GM18868 (cell line): ENCODE results near the gene VWC2.

Experiments
- ATAC-seq: cut with Tn5 transposase; IDR thresholded peaks from one replicate; pipeline ENCODE4 v1.9.1; 2021; ENCODE audit warnings: mild to moderate bottlenecking, moderate library complexity; ENCODE audit not compliant: unreplicated experiment

VWC2 gene

DNA sequence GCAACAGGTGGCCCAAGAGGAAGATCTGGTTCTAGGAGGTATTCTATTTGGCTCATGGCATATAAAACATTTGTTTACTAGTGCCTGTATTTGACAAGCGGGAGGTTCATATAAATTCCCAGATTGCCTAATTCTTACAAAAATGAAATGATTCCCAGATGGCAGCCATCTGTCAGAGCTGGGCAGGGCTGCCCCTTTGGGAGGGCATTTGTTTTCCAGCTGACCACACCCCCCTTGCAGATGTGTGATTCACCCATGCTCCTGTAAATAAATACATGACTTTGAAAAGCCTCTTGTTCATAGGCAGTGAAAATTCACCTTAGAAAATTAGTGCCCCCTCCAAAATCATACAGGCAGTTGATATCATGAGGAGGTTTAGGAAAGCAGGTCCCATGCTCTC, 8.6 kb downstream of the VWC2 start:
- no peak for ATAC-seq

DNA sequence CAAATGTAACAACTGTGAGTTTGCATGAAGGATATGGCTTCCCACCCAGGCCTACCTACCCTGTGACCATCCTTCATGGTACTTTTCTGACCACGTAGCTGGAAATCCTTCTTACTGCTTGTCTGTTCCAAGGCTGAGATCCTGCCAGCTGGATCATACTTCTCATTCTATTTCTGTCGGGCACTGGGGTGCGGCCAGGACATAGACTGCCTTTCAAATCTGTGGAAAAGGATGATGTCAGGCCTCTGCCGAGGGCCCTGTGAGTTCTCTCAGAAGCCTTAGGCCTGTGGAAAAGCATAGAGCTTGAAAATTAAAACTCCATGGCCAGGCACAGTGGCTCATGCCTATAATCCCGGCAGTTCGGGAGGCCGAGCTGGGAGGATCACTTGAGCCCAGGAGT, 10.0 kb downstream of the VWC2 start:
- ATAC-seq, result no peak

- ATAC-seq, result no peak
Observed at GRCh38 chr7:49787980-49788379, 14.5 kb downstream of the VWC2 start.

- ATAC-seq, result no peak
Observed at GRCh38 chr7:49788455-49789059, 15.1 kb downstream of the VWC2 start.

GRCh38 chr7:49789736-49790135, 16.3 kb downstream of the VWC2 start:
- no peak for ATAC-seq

GRCh38 chr7:49790209-49790608, 16.8 kb downstream of the VWC2 start:
- ATAC-seq, result no peak

- peak; percentile 92 for ATAC-seq
Observed at GRCh38 chr7:49791088-49791741, 17.8 kb downstream of the VWC2 start.

DNA sequence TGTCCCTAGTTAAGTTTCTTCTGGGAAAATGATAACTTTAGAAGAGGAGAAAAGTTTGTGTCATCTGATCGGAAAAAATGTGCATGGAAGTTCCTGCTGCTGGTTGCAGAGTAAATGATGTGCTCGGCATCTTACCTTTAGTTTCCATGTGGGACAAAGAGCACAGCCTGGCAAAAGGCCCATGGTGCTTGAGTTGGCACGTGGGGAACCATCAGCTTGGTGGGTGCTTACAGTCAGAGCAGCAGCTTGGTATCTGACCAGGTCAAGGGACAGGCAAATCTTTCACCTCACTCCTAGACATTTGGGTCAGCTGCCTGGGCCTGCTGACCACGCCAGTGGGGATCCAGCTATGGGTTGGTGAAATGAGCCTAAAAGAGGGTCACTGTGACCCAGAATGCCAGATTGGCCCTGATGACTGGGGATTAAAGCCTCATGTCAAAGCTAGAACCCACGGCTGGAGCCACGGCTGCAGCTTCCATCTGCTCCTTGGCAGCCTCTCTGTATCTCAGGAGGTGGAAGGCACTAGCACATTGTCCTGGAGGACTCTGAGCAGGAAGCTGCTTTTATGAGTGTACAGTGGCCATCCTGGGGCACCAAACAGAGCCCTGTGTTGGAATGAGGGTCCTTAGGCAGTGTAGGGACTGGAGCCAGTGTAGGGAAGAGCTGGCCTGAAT, 24.7 kb downstream of the VWC2 start:
- no peak for ATAC-seq

- no peak for ATAC-seq
Observed at GRCh38 chr7:49800031-49800430, 26.6 kb downstream of the VWC2 start.

- no peak for ATAC-seq
Observed at GRCh38 chr7:49802600-49802999, 29.2 kb downstream of the VWC2 start.

DNA sequence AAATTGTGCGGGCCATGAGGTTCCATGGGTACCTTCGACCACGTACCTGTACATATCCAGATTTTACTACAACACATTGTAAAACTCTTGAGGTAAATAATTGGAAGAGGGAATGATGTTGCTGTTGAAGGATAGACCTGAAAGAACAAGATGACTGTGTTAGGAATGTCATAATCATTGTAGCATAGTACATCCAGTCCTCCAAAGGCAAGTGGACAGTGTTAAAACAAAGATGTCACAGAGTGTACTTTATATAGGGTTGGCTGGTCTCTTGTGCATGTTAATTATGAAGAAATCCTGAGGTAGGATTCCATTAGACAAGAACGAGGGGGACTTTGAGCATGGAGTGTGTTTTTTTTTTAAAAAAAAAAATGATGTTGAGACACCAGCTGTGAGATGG, 30.4 kb downstream of the VWC2 start:
- ATAC-seq, result no peak

DNA sequence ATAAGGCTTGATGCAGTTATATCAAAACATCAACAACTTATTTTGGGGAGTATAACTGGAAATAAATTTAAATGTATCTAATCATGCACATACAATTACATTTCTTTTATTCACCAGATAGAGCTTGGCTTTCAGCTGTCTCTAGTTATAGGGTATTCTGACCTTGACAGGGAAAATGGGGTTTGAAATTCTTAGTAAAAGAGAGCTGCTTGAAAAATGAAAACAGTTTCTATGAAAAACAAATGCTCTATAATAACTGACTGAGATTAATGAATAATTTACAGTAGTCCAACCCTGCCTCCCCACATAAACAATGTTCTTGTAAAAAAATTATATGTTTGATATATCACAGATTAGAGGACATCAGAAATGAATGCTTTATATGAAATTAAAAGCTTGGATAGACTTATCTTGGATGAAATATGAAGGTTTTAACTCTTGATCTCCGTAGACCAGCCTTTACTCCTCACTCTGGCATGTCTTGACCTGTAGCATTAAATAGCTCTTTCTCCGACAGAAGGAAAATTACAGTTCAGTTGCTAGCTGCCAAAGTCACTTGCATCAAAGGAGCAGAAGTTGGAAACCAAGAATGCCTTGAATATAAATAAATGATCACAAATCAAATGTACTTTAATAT, 32.1 kb downstream of the VWC2 start:
- ATAC-seq, result no peak

DNA sequence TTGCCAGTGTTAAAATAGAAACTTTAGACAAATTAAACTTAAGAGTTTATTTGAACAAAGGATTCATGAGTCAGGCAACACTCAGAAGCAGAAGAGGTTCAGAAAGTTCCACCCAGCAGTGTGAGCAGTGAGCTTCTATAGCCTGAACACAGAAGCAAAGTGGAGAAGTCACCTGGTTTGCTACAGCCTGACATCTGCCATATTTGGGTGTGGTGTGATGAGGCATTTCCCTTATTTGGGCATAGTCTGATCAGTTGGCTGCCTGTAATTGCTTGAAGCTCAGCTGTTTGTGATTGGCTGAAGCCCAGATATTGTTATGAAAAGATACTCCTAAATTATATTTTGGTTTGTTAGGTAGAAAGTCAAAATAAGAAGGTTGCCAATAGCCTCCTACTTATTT, 39.1 kb downstream of the VWC2 start:
- ATAC-seq, result no peak

DNA sequence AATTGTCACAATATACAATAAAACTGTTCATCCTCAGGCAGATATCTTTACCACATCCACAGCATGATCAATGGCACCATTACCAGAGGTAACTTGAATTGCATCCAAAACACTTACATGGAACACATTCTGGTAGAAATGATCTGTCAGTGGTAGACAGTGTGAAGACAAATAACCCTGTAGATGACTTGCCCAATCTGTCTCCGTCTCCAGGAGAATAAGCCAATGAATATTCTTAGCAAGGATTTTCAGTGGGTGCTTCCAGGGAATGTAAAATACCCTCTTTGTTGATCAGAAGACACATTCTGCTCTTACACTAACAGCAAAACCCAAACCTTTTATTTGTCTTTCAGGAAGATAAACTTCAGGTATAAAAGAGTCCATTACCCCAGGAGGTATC, 43.8 kb downstream of the VWC2 start:
- no peak for ATAC-seq

- no peak for ATAC-seq
Observed at GRCh38 chr7:49821181-49821580, 47.7 kb downstream of the VWC2 start.

DNA sequence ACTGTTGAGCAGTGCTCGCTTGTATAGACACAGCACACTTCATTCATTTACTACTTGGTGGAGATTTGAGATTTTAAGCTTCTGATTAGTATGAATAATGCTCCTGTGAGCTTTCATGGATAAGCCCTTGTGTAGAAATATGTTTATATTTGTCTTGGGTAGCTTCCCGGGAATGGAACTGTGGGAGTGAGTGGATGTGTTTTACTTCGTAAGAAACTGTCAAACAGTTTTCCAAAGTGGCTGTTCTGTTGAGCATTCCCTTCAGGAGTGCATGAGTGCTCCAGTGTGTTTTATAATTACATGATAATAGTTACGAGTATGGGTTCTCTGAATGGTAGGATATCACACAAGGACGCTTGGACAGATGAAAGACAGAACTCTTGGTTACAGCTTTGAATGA, 49.4 kb downstream of the VWC2 start:
- no peak for ATAC-seq

DNA sequence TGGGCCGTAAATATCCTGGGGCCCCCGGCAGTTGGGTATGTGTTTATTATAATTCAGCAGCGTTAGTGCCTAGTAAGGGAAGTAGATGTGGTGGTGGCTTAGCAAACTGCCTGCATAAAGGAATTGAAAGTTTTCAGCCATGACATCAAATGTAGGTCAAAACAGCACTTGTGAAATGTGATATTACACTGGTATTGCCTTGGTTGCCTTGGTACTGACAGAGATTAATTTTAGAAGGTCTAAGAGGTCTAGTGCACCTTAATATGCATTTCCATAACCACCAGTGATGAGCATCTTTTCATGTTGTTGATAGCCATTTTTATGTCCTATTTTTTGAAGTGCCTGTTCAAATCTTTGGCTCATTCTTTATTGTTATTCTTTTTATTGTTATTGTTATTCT, 50.1 kb downstream of the VWC2 start:
- ATAC-seq, result no peak

DNA sequence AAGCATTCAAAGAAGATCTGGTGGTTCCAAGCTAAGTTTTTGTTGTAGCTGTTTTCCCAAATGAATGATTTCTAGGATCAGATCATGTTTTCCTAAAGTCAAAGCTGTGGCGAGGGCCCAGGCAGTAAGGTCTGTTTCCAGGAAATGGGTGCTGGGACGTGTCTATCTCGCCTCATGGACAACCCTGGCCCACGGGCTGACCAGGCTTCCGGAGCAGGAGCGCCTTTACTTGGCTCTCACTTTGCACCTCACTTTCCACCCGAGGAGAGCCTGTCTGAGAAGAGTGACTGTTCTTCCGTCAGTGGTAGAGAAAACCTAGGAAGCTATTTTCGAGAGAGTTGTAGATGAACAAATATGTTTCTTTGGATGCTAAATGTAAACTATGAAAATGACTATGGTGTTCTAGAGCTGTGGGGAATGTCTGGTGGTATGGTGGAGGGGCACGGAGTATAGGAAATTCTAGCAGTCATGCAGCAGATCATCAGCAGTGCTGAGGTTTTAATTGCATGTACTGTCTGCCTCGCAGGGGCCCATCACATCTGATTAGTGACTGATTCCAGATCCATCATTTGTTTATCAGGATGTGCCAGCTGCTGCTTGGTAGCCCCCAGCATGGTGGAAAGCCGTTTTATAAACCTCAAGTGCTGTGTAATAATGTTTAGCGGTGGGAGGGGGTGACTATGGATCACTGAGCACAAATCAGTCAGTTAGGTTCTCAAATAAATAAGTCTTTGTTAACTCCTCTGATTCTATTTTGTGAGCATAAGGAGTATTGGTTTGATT, 66.6 kb downstream of the VWC2 start:
- ATAC-seq, result no peak

- no peak for ATAC-seq
Observed at GRCh38 chr7:49840751-49841405, 67.4 kb downstream of the VWC2 start.

GRCh38 chr7:49845626-49846025, 72.2 kb downstream of the VWC2 start:
- ATAC-seq, result no peak
